ENCODE data around the gene FKRP.
"Not testable (repeated sequence)": the region's sequence is repeated elsewhere in the genome, so short reads cannot be mapped to it uniquely, and the experiment has no call there.

The FKRP gene

DNA sequence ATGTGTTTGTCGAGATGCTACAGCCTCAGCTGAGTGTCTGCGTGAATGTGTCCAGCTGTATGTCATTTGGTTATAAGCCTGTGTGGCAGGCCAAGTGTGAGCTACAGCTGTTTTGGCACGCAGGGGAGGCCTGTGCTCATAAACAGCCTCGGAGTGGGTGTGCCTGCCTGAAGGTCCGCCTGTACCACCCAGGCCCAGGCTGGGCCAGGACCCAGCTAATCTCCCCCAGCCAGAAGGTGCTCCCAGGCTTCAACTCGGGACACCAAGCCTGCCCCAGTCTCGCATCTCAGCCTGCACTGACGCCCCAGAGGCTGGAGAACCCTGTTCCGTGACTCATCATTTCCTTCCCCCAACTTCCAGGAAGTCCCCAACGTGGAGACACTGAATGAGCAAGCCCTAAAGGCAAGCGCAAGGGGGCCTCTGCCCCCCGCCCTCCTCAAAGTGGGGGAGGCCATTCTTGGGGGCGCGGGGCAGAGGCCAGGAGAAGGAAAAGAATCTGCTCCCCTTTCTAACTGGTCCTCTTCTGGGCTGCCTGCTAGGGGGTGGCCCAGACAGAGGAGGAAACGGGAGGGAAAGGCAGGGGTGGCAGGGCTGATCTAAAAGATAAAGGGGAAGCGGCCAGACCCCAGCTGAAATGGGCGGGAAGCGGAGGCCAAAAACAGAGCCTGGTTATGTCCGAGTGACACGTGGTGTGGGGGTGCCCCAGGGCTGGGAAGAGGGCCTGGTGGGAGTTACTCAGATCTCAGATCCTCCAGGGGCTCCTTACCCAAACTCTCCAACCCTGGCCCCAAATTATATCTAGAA lies 40.6 kb downstream of the FKRP start:
- DNase-seq: peak; percentile 70 to 75

DNA sequence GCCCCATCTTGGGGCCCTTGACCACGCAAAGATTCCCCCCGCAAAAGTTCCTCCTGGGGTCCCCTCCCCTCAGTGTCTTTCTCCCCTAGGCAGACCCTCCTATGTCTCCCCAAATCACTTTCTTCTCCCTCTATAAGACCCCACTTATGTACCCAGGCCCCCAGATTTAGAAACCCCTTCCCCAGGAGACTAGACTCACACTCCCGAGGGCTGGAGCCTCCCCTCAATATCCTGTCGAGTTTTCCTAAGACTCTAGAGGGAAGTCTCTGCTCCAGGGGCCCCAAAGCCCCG lies 41.1 kb downstream of the FKRP start:
- no peak for DNase-seq

DNA sequence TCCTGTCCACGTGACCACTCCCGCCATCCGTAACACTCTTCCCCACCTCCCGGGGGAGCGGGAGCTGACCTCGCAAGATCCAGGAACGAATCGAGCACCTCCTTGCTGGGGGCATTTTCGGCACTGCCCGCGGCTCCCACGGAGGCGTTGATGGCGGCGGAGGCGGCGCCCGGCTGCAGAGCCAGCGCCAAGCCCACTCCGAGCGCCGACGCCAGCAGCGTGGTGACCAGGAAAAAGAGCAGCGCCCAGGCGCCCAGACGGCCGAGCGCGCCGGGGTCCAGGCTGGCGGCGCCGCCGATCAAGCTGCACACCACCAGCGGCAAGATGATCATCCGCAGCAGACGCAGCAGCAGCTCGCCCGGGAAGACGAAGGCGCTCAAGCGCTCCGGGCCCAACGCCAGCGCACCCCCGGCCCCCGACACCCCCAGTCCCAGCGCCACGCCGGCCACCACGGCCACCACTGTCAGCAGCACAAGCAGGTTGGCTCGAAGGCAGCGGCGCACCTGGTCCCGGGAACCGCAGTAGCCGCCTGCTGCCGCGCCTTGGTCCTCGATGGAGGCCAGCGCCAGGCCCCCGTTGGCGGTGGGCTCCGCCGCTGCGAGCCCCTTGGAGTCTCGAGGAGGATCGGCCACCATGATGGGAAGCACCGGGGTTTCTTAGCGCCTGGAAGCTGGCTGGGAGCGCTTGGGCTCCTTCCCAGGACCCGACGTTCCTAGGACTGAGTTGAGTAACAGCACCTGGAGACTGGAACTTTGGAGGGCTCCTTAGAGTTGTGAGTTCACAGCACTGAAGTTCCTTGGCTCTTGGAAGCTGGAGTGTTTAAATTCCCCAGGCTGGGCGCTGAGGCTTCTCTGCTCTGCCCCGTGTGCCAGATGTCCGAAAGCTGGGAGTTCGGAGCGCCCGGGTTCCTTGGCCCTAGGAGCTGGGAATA lies 41.7 kb downstream of the FKRP start:
- DNase-seq: peak; percentile 18 to 40

DNA sequence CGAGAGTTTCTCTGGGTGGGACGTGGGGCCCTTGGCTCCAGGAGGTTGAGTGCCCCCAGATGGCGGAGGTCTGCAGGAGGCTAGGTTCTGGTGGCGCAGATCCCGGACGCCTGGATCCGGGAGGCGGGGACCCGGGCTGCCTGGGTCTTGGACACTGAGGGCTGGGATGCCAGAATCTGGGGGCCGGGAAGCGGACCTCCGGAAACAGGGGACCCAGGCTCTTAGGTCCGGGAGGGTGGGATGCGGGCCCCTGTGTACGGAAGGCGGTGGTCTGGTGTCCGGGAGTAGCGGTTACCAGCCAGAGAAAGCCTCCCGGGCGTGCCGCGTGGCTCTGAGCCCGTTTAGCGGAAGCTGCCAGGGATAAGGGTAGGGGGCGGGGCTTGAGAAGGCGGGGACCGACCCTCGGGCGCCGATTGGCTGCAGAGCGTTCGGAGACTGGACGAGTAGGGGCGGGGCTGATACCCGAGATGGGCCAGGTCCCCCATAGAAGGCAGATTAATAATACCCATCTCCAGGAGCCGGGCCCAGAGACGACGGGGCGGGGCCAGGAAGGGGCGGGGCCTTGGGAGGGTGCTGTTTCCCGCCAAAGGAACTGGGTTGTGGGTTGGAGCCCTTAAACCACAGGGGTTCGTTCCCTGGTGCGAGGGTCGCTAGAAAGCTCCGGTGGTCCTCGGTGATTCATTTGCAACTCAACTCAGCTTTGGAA lies 42.6 kb downstream of the FKRP start, which contains the start of gene SLC1A5:
TSS of gene SLC1A5 (minus strand) at position 333 of the 706 bp plus-strand sequence. CDS start 629 bp downstream, outside the sequence.
- DNase-seq: peak; percentile 99

DNA sequence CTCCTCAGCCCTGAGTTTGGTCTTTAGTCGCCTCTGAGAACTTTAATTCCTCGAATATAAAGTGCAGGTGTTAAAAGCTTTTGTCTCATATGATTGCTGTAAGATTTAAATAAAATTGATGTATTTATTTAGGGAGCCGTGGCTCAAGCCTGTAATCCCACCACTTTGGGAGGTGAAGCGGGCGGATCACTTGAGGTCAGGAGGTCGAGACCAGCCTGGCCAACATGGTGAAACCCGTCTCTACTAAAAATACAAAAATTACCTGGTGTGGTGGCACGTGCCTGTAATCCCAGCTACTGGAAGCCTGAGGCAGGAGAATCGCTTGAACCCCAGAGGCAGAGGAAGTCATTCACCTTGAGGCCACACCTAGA lies 43.1 kb downstream of the FKRP start:
- DNase-seq: no peak

DNA sequence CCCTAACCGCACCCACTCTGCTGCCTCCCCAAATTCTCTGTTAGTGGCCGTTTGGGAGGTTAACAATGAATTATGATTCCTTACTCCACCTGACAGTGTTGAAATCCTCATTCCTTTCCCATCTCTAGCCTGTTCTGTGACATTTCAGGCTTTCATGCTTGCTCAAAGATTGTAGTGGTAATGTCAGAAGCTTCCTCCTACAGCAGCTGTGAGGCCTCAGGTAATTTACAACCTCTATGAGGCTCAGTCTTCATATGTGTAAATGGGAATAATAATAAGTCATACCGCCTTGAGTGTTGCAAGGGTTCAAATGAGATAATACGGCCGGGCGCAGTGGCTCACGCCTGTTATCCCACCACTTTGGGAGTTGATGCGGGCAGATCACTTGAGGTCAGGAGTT lies 43.5 kb downstream of the FKRP start:
- no peak for DNase-seq

DNA sequence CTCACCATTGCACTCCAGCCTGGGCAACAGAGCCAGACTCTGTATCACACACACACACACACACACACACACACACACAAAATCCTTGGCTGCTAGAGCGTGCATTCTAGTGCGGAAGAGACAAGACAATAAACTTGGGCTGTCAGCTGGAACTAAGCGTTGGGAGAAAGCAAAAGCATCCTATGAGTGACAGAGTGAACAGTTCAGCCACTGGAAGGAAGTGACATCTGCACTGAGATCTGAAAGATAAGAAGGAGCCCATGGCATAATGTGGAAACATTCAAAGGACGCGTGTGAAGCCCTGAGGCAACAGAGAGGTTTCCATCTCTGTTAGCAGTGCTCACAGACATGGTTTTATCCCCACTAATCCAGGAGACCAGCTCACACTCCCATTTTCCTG lies 46.1 kb downstream of the FKRP start:
- peak in 1 of 2 donors; percentile 19 for DNase-seq

DNA sequence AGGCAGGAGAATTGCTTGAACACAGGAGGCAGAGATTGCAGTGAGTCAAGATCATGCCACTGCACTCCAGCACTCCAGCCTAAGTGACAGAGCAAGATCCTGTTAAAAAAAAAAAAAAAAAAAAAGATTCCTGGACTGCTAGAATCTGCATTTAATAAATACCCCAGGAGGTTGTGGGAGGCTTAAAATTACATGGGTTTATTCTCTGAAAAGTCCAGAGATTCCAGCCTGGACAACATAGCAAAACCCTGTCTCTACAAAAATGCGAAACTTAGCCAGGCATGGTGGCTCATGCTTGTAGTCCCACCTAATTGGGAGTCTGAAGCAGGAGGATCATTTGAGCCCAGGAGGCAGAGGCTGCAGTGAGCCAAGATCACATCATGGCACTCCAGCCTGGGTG lies 52.0 kb downstream of the FKRP start:
- no peak for DNase-seq

DNA sequence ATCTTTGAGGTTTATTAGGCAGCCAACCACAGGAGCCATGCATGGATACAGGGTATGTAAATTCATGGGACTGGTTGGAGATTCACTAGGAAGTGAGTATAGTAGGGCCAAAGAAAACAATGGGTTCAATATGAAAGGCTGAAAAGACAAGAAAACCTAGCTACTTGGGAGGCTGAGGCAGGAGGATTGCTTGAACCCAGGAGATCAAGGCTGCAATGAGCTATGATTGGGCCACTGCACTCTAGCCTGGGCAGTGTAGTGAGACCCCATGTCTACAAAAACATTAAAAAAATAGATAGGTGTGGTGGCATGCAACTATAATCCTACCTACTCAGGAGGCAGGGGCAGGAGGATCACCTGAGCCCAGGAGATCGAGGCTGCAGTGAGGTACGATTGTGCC lies 52.9 kb downstream of the FKRP start:
- DNase-seq: no peak

DNA sequence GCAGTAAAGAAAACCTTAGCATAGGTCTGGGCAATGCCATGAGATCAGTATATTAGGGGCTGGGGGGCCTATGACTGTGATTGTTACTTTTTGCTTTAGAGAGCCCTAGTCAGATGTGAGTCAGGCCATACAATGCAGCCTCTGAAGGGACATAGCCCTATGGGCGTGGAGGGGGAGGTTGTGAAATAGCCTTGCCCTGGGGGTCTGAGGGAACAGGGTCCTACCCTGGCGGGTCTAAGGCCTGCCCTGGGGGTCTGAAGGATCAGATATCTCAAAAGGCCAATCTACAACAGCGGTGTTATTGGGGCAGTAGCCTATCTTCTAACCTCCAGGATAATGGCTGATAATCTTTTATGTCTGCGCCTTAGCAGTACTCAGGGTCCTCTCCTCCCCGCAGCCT lies 56.3 kb downstream of the FKRP start:
- DNase-seq: no peak

DNA sequence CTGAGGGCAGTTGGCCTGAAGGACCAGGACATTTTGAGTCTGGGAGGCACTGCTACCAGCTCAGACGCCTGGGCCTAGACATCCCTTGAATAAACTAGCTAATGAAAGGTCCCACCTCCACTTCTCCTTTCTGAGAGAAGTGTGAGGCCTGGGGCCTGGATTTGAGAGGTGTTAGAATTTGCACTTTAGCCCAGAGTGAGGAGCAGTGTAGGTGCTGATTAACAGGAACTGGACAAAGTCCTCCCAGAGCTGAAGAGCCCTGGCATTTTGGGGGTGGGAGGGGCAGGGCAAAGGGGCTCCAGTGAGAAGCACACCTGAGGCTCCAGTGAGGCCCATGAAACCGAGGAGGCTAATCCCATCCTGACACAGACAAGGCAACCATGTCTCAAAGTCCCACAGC lies 57.7 kb downstream of the FKRP start:
- no peak for DNase-seq

DNA sequence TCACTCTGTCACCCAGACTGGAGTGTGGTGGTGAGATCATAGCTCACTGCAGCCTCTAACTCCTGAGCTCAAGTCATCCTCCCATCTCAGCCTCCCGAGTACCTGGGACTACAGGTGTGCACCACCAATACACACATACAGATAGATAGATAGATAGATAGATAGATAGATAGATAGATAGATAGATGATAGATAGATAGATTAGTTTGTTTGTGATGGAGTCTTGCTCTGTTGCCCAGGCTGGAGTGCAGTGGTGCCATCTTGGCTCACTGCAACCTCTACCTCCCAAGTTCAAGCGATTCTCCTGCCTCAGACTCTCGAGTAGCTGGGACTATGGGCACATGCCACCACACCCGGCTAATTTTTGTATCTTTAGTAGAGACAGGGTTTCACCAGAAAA lies 58.6 kb downstream of the FKRP start:
- not testable (repeated sequence) for DNase-seq

DNA sequence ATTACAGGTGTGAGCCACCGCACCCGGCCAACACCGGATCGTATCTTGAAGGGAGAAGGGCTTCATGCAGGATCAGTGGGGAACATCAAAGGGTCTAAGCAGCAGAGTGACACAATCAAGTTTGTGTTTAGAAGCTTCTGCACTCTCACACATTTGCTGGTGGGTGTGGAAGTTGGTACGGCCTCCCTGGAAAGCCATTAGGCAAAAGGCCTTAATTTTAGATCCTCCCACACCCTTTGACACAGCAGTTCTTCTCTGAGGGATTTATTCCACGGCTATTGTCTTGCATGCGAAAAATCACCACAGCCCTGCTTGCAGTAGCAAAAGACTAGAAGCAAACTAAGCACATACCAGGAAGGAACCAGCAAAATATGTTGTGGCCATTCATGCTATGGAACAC lies 60.8 kb downstream of the FKRP start:
- DNase-seq: no peak
